ENCODE data around the gene PPM1E.

GRCh38 chr17:59024916-59025315, 269.3 kb downstream of the PPM1E start:
- TF ChIP-seq, protein P1, sequence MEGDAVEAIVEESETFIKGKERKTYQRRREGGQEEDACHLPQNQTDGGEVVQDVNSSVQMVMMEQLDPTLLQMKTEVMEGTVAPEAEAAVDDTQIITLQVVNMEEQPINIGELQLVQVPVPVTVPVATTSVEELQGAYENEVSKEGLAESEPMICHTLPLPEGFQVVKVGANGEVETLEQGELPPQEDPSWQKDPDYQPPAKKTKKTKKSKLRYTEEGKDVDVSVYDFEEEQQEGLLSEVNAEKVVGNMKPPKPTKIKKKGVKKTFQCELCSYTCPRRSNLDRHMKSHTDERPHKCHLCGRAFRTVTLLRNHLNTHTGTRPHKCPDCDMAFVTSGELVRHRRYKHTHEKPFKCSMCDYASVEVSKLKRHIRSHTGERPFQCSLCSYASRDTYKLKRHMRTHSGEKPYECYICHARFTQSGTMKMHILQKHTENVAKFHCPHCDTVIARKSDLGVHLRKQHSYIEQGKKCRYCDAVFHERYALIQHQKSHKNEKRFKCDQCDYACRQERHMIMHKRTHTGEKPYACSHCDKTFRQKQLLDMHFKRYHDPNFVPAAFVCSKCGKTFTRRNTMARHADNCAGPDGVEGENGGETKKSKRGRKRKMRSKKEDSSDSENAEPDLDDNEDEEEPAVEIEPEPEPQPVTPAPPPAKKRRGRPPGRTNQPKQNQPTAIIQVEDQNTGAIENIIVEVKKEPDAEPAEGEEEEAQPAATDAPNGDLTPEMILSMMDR (IDR thresholded peaks at IDR 0.05), result no peak
- TF ChIP-seq EZH2 (IDR thresholded peaks at IDR 0.05; ENCODE audit: borderline replicate concordance, insufficient read depth, low read depth, low read length, poor library complexity, severe bottlenecking), result no peak

Measured in B cell (primary cell).